Activated CD8-positive, alpha-beta memory T cell treated with anti-CD3 and anti-CD28 coated beads for 4 hours (primary cell): Measurements from ENCODE around the gene SCN1B.
"Not testable (repeated sequence)": the region's sequence is repeated elsewhere in the genome, so short reads cannot be mapped to it uniquely, and the experiment has no call there.

Experiments used
- DNase-seq, 2 donors: peaks; one replicate each; pipeline ENCODE4 v3.0.0-alpha.2; 2020; ENCODE audit warnings: low read depth in 2 of 2

Gene SCN1B

GRCh38 chr19:35000647-35001501 lies 29.4 kb upstream of the SCN1B start:
- peak in 1 of 2 donors; percentile 30 for DNase-seq

- DNase-seq: no peak
Measured at GRCh38 chr19:35002037-35002535, 28.2 kb upstream of the SCN1B start.

- no peak for DNase-seq
Measured at GRCh38 chr19:35004517-35005255, 25.6 kb upstream of the SCN1B start.

- no peak for DNase-seq
Measured at GRCh38 chr19:35005256-35005977, 24.9 kb upstream of the SCN1B start.

GRCh38 chr19:35006007-35006341 lies 24.3 kb upstream of the SCN1B start:
- not testable (repeated sequence) for DNase-seq

GRCh38 chr19:35006342-35006998 lies 23.8 kb upstream of the SCN1B start:
- no peak for DNase-seq

GRCh38 chr19:35006999-35007365 lies 23.3 kb upstream of the SCN1B start:
- no peak for DNase-seq

GRCh38 chr19:35007427-35007826 lies 22.8 kb upstream of the SCN1B start:
- not testable (repeated sequence) for DNase-seq

GRCh38 chr19:35008891-35009341 lies 21.4 kb upstream of the SCN1B start:
- DNase-seq: no peak

GRCh38 chr19:35009424-35010415 lies 20.6 kb upstream of the SCN1B start:
- DNase-seq: no peak

GRCh38 chr19:35011091-35011689 lies 19.1 kb upstream of the SCN1B start:
- DNase-seq: no peak

GRCh38 chr19:35011737-35012682 lies 18.3 kb upstream of the SCN1B start:
- DNase-seq: no peak

GRCh38 chr19:35013041-35013819 lies 17.0 kb upstream of the SCN1B start:
- DNase-seq: peak; percentile 60 to 73

GRCh38 chr19:35013820-35014754 lies 16.2 kb upstream of the SCN1B start:
- no peak for DNase-seq

GRCh38 chr19:35014774-35015173 lies 15.5 kb upstream of the SCN1B start:
- DNase-seq: not testable (repeated sequence)

GRCh38 chr19:35015270-35015953 lies 14.9 kb upstream of the SCN1B start:
- no peak for DNase-seq
